Adrenal gland (tissue), 5 donors: Measurements from ENCODE around the gene EXOC4.

Experiments
- CTCF ChIP-seq, 6 experiments: fragments of 450-650 bp in 4 of 6; fragments of 200-600 bp in 2 of 6; sonication (generic) in 1 of 6; IDR thresholded peaks; 1 replicate in 5 of 6; 2 replicates in 1 of 6; pipeline versions ENCODE4 v1.5.1 to v1.8.0; 2016 to 2021; ENCODE audit warnings: antibody characterized with exemption in 6 of 6, mild to moderate bottlenecking in 2 of 6, moderate library complexity in 1 of 6
- POLR2A ChIP-seq, 2 donors: fragments of 450-650 bp; IDR thresholded peaks; one replicate each; pipeline ENCODE4 v1.6.1; 2017; ENCODE audit warnings: antibody characterized with exemption in 2 of 2, mild to moderate bottlenecking in 2 of 2, moderate library complexity in 1 of 2
- donor health status: DM: no; HTN: no; CAD: no.

- TF ChIP-seq CTCF (IDR thresholded peaks at IDR 0.05) (no peak), POLR2A (IDR thresholded peaks at IDR 0.05) (no peak)
Measured at GRCh38 chr7:133293384-133294160, 40.7 kb downstream of the EXOC4 start.
